HG02623 (cell line): ENCODE data around the gene CTIF.
A peak's percentile ranks its signal among the peaks of the same experiment; 100 is the strongest.
"Not testable (repeated sequence)": the region's sequence is repeated elsewhere in the genome, so short reads cannot be mapped to it uniquely, and the experiment has no call there.

Source experiments
- ATAC-seq: cut with Tn5 transposase; IDR thresholded peaks from one replicate; pipeline ENCODE4 v1.9.1; 2021; ENCODE audit warnings: moderate library complexity; ENCODE audit not compliant: unreplicated experiment

The CTIF gene

DNA sequence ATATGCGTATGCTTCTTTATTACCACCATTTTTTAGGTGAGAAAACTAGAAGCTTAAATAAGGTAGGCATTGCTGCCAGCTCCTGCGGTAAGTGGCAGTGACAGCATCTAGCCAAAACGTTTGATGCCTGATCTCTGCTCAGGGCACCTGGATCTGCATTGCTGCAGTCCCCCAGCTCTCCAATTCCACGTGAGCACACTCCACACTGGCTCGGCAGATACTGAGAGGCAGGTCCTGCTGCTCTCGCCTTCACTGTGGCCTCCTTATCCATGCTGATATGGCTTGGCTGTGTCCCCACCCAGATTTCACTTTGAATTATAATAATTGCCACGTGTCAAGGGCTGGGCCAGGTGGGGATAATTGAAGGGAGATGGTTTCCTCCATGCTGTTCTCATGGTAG is 160.9 kb downstream of the CTIF start:
- no peak for ATAC-seq

DNA sequence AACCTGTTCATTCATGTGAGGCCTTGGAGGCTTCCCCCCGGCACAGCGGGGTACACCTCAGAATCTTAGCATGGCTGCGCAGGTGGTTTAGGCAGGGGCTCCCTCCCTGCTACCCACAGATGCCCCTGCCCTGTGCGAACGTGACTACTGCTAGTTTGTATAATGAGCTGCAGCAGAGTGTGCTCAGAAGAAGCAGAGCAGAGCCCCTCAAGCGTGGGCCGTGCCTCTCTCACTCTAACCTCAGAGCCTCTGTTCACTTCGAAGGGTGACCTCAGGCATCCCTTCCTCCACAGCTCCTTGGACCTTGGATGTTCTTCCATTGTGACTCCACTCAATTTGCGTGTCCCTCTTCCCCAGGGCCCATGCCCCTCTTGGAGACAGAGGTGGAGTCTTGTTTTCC is 161.6 kb downstream of the CTIF start:
- ATAC-seq: no peak

DNA sequence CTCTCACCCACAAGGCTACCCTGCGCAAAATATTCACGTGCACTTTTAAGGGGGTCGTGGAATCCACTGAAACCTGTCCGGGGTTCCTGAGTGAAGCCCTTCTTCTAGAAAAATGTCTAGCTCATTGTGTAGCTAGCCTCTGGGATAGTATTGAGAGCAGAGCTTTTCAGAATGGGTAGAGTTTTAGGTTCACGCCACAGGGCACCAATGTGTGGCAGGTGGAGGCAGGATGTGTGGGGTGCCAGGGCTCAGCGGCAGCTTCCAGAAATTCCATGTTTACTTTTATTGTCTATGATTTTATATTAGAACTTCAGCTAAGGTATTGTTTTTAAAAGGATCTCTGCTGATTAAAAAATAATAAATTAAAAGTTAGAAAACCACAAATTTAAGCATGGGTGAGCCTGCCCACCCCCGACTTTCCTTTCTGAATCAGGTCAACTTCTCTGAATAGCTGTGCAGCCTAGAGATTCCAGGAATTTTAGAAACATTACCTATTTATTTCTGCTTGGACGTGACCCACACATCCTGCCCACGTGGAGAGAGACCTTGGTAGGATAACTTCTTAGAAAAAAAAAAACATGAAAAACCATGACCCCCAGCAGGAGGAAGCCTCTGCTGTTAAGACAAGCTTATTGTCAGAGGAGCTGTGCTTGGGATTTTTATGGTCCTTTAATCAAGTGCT is 163.7 kb downstream of the CTIF start:
- ATAC-seq: no peak

DNA sequence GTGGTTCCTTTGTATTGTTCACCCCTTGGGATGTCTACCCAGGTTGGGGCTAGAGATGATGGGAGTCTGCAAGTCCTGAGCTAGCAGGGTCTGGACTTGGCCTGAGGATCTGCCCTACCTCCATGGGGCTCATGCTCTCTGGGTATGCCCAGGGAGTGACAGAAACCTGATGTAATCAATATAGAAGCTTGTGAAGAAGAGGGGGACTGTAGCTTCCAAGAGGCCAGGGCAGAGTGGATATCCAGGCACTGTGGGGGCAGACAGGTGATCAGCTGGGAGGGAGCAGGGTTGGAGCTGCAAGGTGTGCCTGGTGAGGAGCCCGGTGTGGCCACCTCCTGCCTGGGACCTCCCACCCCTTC is 164.2 kb downstream of the CTIF start:
- no peak for ATAC-seq

DNA sequence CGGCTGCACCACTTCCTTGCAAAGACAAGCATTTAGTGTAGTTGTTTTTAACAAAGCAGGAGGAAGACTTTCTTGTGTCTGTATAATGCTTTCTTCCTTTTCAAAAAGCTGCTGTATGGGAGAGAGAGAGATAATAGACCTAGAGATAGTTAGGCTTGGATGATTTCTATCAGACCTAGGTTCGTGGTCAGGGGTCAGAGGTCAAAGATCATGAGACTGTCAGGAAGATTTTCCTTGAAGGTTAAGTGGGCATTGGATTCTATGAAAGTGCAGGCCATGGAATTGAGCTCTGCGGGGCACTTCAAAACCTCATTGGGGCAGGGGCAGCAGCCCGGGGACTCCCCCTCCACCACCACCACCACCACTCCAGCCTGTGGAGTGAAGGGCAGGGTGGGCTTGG is 164.6 kb downstream of the CTIF start:
- ATAC-seq: no peak

DNA sequence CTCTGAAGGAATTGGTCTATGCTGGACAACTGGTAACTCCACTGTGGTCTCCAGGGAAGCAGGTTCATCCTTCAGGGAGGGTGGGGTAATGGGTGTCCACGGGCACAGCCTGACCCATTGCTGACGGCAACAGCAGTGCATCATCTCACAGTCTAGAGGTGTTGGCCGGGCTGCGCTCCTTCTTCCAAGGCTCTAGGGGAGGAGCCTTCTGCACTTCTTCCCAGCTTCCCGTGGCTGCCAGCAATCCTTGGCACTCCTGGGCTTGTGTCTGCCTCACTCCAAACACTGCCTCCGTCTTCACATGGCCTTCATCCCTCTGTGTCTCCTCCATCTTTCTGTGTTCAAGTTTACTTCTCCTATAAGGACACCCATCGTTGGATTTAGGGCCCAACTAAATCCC is 166.2 kb downstream of the CTIF start:
- ATAC-seq: no peak

DNA sequence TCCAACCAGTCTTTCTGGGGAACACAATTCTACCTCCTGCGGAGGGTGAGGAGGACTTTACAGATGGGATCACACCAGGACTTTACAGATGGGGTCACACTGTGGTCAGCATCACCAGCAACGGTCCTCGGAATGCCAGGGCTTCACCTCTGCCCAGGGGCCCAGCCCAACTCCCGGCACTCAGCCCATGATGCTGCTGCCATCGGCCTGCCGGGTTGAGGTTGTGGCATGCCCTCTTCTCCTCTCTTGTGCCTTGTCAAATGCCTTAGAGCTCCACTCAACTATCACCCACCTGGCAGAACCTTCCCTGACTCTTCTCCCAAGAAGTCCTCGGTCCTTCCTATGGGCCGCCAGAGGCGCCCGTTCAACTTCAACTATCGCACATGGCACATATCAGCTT is 166.7 kb downstream of the CTIF start:
- no peak for ATAC-seq

DNA sequence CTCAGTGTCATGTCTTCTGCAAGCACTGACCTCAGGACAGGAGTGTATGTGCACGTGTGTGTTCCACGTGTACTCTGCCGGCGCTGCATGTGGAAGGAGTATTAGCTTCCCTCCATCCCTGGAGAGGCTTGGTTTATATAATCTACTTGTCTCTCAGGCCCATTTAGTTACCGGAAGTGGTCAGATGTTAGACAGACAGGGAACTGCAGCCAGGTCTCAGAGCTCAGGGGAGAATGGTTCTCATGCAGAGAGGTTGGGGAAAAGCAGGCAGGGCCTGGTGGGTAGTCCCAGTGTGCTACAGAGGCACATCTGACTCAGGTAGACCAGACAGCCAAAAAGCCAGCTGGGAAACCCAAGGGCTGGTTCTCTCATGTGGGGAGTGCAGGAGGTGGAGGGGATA is 167.9 kb downstream of the CTIF start:
- no peak for ATAC-seq

DNA sequence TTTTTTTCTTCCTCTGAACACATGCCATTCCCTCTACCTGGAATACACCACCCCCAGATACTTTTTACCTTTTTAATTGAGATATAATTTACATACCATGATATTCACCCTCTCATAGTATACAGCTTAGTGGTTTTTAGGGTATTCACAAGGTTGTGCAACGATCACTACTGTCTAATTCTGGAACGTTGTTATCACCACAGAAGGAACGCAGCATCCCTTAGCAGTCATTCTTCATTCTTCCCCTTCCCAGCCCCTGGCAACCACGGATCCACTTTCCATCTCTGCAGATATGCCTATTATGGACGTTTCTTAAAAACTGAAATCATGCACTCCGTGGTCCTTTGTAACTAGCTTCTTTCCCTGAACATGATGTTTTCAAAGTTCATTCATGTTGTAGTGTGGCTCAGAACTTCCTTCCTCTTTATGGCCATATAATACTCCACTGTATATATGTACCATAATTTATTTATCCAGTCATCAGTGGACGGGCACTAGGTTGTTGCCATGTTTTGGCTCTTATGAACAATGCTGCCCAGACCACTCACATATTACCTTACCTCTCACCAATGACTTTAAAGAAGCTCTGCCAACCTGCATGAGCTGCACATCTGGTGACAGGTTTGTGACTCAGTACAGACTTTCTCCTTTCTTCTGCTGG is 168.9 kb downstream of the CTIF start:
- ATAC-seq: no peak

DNA sequence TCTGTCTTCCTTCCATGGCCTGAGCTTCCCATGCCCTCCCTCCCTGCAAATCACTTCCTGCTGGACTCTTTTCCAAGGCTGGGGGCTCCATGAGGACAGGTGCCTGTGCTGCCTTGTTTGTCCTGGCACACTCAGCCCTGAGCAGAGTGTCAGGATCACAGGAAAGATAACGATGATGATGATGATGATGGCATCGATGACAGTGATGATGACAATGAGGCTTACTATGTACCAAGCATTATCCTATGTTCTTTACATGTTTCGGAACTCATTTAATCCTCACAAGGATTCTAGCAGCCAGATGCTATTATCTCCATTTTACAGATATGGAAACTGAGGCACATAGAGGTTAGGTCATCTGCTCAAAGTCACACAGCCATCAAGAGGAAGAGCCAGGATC is 170.0 kb downstream of the CTIF start:
- no peak for ATAC-seq

DNA sequence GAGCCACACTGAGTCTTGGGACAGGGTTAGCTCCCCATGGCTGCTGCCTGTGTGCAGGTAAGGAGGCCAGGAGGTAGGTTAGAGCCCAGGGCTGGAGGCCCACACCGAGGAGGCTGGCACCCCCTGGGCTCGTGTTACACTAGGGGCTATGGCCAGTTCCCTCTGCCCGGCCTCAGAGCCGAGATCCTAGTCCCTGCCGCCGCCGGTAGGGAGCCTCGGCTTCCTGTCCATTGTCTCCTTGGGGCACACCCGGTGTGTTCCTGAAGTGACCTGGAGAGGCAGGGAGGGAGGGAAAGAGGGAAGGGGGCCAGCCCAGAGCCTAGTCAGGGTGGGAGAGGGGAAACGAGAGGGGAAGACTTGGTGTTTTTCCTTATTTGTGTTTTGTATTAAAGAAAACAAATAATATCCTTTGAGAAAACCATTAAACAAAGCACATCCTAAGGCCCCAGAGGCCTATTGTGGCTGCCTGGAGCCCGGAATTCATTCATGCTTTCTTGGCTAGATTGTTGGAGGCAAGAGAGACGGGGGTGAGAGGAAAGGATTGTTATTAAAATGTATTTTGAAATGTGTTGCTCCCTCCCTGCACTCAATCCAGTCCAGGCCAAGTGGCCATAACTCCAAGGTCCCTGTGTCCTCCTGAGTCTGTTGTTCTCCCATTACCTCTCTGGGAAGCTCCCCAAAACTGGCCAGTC is 170.7 kb downstream of the CTIF start:
- ATAC-seq: no peak

DNA sequence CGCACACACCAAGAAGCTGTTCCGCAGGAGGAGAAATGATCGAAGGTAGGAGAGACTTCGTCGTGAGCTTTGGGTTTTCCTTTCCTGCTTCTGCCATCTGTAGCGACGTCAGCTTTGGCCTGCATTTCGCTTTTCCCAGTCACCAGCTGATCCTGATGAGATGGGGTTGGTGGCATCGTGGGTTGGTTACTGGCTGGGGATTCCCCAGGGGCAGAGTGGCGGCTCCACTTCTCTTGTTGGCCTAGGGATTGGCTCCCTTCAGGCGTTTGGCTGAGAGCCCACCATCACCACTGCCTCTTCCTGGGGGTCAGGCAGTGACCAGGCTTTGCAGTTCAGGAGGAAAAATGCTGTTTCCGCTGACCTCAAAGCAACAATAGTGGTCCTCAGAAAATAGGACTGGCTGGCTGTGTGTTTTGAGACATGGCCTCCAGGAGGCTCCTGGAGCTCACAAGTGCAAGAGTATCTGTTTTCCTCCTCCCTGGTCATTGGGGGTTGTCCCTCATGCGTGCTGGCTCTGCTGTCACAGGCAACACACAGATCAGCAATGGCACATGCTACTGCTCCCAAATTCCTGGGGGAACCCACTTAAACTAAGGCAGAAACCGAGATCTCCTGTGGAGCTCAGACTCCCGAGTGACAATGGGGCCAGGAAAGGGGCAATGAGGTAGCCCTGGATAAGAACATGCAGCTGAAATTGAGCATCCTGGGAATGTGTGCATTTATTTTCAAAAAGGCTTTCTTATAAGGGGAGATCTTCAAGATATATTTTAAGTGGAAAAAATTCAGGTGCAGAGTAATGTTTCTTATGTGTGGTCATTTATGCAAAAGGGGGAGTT is 173.0 kb downstream of the CTIF start:
- no peak for ATAC-seq

DNA sequence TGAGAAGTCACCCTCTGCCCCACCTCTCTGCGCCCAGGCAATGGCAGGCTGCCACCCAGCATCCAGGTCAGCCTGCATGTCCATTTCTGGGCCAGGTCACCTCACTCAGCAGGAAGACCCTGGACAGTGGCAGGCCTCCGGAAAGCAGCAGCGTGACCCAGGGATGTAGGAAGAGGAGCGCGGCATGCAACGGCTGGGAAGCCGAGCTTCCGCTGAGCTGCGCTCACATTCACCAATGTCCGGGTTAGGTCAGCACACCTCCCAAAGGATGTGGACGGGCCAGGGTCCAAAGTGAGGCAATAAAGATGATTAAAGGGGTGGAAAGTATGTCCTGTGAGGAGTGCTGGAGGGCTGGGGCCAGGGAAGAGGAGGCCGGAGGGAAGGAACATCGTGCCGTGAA is 174.5 kb downstream of the CTIF start:
- no peak for ATAC-seq

DNA sequence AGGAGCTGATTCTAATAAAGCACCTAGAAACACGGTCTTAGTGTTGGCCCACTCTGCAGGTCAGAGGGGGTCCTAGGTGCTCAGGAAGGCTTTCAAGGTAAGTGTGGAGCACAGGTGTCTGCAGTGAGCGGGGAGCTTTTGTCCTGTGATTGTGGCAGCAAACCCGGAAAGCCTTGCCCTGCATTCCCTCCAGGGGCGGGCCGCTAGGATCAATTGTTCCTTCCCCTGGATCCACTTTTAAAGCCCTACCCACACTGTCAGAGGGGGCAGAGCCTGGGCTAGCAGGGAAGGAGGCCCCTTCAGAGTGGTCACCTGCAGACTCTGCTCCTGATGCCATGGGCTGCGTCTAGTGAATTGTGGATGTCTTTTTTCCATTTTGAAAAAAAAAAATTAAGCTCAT is 176.0 kb downstream of the CTIF start:
- no peak for ATAC-seq

DNA sequence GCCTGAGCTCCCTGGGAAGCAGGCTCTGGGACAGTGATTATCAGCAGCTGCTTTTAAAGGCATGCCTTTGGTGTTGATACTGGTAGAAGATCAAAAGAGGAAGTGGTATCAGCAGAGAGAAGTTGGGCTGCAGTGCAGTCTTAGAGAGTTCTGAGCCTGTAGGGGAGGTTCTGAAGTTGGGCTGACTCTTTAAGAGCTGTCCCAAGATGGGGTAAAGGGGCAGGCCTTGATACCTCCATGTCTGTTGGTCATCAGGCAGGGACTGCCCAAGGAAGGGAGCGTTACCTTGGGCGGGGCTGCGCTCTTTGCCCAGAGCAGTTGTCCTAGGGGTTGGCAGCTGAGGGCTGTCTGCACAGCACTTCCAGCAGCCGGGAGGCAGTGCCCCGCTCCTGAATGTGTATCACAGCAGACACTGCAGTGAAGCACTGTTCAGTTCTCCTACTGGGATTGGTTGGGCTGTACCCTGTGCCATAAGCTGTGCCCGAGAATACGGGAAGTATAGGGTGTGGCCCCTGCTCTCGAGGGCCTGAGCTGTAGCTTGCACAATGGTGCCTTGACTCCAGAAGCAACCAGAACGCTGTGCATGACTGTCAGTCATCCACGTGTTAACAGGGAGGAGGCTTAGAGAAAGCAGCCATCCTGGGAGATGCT is 177.0 kb downstream of the CTIF start:
- ATAC-seq: peak; percentile 66

DNA sequence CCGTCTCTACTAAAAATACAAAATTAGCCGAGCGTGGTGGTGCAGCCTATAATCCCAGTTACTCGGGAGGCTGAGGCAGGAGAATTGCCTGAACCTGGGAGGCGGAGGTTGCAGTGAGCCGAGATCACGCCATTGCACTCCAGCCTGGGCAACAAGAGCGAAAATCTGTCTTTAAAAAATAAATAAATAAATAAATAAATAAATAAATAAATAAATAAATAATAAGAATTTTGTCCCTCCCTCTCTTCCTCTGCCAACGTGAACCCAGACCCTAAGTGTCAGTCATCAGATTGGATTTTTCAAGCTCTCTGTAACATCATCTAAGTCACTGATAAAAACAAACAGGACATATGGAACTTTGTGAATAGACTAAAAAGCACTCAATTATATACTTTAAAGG is 178.4 kb downstream of the CTIF start:
- not testable (repeated sequence) for ATAC-seq

DNA sequence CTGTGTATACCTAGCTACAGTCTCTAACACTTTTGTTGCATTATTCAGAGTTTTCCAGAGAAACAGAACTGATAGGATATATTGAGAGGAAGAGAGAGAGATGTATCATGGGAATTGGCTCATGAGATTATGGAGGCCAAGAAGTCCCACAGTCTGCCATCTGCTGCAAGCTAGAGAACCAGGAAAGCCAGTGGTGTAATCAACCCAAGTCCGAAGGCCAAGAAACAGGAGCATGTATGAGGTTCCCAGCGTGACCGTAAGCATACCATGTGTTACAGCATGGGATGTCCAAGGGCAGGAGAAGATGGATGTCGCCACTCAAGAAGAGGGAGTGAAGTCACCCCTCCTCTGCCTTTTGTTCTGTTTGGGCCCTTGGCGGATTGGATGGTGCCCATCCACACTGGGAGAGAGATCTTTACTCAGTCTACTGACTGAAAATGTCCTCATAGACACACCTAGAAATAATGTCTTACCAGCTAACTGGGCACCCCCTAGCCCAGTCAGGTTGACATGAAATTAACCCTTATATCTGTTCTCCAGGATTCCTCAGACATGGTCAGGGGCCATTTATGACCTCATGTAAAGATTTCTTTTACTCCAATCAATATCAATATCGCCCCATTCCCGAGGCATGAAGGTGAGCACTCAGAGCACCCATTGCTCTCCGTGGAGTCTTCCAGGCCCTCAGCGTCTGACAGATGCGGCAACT is 179.6 kb downstream of the CTIF start:
- no peak for ATAC-seq

DNA sequence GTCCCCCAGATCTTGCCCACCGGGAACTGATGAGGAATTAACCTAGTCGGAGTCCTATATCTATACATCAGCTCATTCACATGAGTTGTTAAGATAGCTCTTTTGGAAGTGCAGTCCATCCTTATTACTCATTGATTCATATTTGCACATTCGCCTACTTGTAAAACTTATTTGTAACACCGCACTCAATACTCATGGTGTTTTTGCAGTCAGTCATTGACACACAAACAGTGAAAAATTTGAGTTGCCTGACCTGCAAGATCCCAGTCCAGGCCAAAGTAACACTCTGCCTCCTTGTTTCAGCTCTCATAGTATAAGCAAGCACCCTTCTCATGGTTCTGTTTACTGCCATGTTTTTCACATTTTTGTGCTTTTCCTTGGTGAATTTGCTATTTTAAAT is 180.6 kb downstream of the CTIF start:
- ATAC-seq: no peak

DNA sequence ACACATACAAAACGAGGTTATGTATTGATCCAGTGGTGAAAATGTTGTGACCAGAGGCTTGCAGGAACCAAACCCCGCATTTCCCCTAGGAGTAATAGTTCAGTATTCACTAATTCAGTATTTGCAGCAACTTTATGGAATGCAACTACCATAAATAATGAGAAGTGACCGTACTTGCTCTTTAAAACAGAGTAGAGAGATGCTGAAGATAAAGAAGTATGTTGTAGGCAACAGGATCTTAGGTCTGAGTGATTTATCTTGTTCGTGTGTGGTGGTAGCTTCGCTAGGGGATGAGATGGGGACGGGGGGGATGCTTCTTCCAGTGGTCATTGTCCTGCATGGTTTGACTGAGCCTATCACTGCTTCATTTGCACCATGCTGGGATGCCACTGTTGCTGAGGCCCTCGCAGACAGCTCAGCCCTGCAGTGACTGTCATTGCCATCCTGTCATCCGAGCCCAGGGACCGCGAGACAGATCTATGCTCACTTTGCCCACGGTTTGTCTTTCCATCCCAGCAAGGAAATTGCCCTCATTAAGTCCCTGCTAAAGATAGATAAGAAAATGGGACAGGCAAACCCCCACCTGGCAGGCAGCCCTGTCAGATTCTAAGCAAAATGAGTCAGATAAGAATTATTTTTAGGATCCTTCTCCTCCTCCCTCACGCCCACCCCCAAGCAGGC is 181.3 kb downstream of the CTIF start:
- no peak for ATAC-seq

DNA sequence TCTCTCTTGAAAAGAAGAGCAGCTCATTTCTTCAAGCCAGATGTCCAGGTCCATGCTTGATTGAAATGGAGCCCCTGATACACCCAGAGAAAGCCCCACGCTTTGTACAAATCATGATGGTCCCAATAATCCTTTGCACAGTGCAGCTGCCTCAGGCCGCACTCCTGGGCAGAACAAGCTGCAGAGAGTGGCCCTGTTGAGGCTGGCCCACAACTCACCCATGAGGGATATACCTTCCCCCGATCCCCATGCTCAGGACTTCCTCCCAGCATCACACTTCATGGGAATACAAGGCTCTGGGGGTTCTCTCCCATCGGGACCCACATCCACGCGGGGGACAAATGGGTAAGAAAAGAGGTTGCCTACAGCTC is 181.8 kb downstream of the CTIF start:
- ATAC-seq: no peak
